ENCODE data around the gene NUP93. TPM values are rescaled to one million over a fixed set of nuclear protein-coding genes. Genes with fewer than 3 reads are reported as not detected.

The NUP93 gene
- polyA plus RNA-seq, 2 of the 4 experiments (the other 2 are of a cell fraction) = 87.3 to 91.4 TPM

DNA sequence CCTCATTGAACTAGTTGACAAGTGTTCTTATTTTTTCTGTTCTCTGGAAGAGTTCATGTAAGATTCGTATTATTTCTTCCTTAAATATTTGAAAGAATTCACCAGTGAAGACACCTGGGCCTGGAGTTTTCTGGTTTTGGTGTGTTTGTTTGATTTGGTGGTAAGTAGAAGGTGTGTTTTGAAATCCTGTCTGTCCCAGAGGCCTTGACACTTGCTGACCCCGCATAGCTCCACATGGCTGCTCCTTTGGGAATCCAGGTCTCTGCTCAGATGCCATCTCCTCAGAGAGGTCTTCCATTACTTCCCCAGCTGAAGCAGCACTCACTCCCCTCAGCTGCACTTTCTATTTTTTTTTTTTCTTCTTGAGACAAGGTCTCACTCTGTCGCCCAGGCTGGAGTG lies 5.7 kb upstream of the NUP93 start:
- Histone ChIP-seq H3K4me2 (no peak overlapping the region), H3K9me3 (no peaks in the 10 kb centered on the region), H3K4me1 (peaks cover 5% of the 10 kb centered on the region; the same call in 1 of the 3 replicates), H3K4me3 (no peak overlapping the region), H3K27ac (no peak overlapping the region)
- CTCF ChIA-PET = no interaction called here
- no peak for TF ChIP-seq RARB (CRISPR knock-in tag; IDR thresholded peaks at IDR 0.05)
- TF ChIP-seq, protein P1, sequence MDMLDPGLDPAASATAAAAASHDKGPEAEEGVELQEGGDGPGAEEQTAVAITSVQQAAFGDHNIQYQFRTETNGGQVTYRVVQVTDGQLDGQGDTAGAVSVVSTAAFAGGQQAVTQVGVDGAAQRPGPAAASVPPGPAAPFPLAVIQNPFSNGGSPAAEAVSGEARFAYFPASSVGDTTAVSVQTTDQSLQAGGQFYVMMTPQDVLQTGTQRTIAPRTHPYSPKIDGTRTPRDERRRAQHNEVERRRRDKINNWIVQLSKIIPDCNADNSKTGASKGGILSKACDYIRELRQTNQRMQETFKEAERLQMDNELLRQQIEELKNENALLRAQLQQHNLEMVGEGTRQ (IDR thresholded peaks at IDR 0.05) = no peak
- FAIRE-seq (no peak), ATAC-seq (no peak), DNase-seq (ENCODE audit: low read depth in 1 of 2, low spot score in 1 of 2) (no peak)
- WGBS (ENCODE audit: missing lambda C conversion rate) = 89% methylated on average over 3 of the region's 3 CpGs
- POLR2A ChIA-PET = no interaction called here

DNA sequence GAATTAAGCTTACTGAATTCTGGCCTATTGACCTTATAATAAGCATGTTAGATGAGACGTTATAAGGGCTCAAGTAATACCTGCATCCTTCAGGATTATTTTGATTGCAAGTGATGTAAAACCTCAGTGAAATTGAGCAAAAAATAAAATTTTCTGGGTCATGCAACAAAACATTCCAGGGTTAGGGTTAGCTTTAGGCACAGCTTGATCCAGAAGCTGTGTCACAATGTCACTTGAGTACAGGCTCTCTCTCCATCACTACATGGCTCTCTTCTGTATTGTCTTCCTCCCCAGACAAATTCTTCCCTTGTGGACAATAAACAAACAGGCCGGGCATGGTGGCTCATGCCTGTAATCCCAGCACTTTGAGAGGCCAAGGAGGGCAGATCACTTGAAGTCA lies 3.6 kb upstream of the NUP93 start:
- CTCF ChIA-PET = interaction anchor here (1.3 kb wide), 1 partner anchor 67 kb away, joined by 3 read pairs; no protein-coding TSS in a partner anchor
- H3K27ac ChIP-seq = no peak overlapping the region
- H3K4me1 ChIP-seq = peaks cover 11% of the 10 kb centered on the region; the same call in 1 of the 3 replicates
- TF ChIP-seq EP300 (IDR thresholded peaks at IDR 0.05) (no peak), RFX5 (IDR thresholded peaks at IDR 0.05) (no peak), ESRRA (IDR thresholded peaks at IDR 0.05; ENCODE audit: borderline replicate concordance, low read length) (no peak), HEYL (CRISPR knock-in tag; IDR thresholded peaks at IDR 0.05) (no peak), GATA3 (IDR thresholded peaks at IDR 0.05; ENCODE audit: borderline replicate concordance) (no peak), TP53 (CRISPR knock-in tag; IDR thresholded peaks at IDR 0.05) (no peak), E2F6 (IDR thresholded peaks at IDR 0.05; ENCODE audit: borderline replicate concordance, low read depth) (no peak), RARB (CRISPR knock-in tag; IDR thresholded peaks at IDR 0.05) (no peak), MAX (IDR thresholded peaks at IDR 0.05) (no peak)
- 70% methylated on average over 2 of the region's 2 CpGs for WGBS (ENCODE audit: missing lambda C conversion rate)
- no peak for ATAC-seq
- no peak for FAIRE-seq
- no peak overlapping the region for H3K4me3 ChIP-seq
- no peak overlapping the region for H3K4me2 ChIP-seq
- POLR2A ChIA-PET = no interaction called here
- no peaks in the 10 kb centered on the region for H3K9me3 ChIP-seq
- no peak for DNase-seq (ENCODE audit: low read depth in 1 of 2, low spot score in 1 of 2)

- FAIRE-seq (no peak), ATAC-seq (no peak), DNase-seq (ENCODE audit: low read depth in 1 of 2, low spot score in 1 of 2) (no peak)
- no peaks in the 10 kb centered on the region for H3K9me3 ChIP-seq
- peaks cover 15% of the 10 kb centered on the region; the same call in 1 of the 3 replicates for H3K4me1 ChIP-seq
- TF ChIP-seq, protein P2, sequence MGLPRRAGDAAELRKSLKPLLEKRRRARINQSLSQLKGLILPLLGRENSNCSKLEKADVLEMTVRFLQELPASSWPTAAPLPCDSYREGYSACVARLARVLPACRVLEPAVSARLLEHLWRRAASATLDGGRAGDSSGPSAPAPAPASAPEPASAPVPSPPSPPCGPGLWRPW (IDR thresholded peaks at IDR 0.05) = no peak
- TF ChIP-seq, protein P1 (IDR thresholded peaks at IDR 0.05) = no peak
- TF ChIP-seq HMGXB4 (CRISPR knock-in tag; IDR thresholded peaks at IDR 0.05; ENCODE audit: borderline replicate concordance) (no peak), FOSB (CRISPR knock-in tag; IDR thresholded peaks at IDR 0.05) (no peak), POLR2AphosphoS2 (conservative IDR thresholded peaks at IDR 0.05; ENCODE audit: low read length) (no peak), RAD21 (conservative IDR thresholded peaks at IDR 0.05 in 1 of 2, IDR thresholded peaks at IDR 0.05 in 1 of 2) (no peak), MAX (IDR thresholded peaks at IDR 0.05) (no peak), BHLHE40 (IDR thresholded peaks at IDR 0.05; ENCODE audit: low read depth, low read length) (no peak), NPAS2 (CRISPR knock-in tag; IDR thresholded peaks at IDR 0.05; ENCODE audit: borderline replicate concordance) (no peak), RNF2 (IDR thresholded peaks at IDR 0.05; ENCODE audit: borderline replicate concordance, low read depth) (no peak), ZC3H11A (IDR thresholded peaks at IDR 0.05) (no peak), BCL3 (IDR thresholded peaks at IDR 0.05) (no peak), POLR2A (IDR thresholded peaks at IDR 0.05; ENCODE audit: low read length) (no peak), ZNF302 (CRISPR knock-in tag; IDR thresholded peaks at IDR 0.05) (no peak), NR3C1 (IDR thresholded peaks at IDR 0.05) (no peak), CHD2 (IDR thresholded peaks at IDR 0.05; ENCODE audit: low read length, partially characterized antibody) (no peak)
- H3K4me2 ChIP-seq = no peak overlapping the region
- no peak overlapping the region for H3K4me3 ChIP-seq
- POLR2A ChIA-PET = no interaction called here
- CTCF ChIA-PET = no interaction called here
- H3K27ac ChIP-seq = no peak overlapping the region
- WGBS (ENCODE audit: missing lambda C conversion rate) = 72% methylated on average over 6 of the region's 6 CpGs
Observed at GRCh38 chr16:56726926-56727325, 3.0 kb upstream of the NUP93 start.
